Panc1 (cell line): ENCODE measurements around the gene RSAD1. TPM values are rescaled to one million over a fixed set of nuclear protein-coding genes. Genes with fewer than 3 reads are reported as not detected.

ENCODE experiments used
- ATAC-seq: fragments of 200-7000 bp; cut with Tn5 transposase; 2 replicates; pipeline ENCODE4 v1.9.1; 2020; ENCODE audit warnings: mild to moderate bottlenecking, moderate library complexity
- BruUV-seq: library from RNA; stranded (reverse); fragments of 400-500 nt; replicated peaks from 2 replicates; lab custom pipeline; 2021; lab: Mats Ljungman, UMichigan
- CTCF ChIA-PET: fragments of 300-600 bp; sonication (Branson Sonifier 250); formaldehyde crosslinking; loops from one replicate; lab custom pipeline; 2022; ENCODE audit warnings: antibody characterized with exemption; lab: Charles Lee
- POLR2A ChIA-PET: fragments of 300-600 bp; sonication (Branson Sonifier 250); formaldehyde crosslinking; loops from one replicate; lab custom pipeline; 2022; ENCODE audit warnings: antibody characterized with exemption; lab: Charles Lee
- DNase-seq: peaks from one replicate; pipeline ENCODE4 v3.0.0-alpha.2; 2010; ENCODE audit warnings: low read depth, low spot score
- H3K27ac ChIP-seq: 2 replicates; pipeline ENCODE4 v1.5.1; 2011; ENCODE audit warnings: mild to moderate bottlenecking, low read length, inconsistent platforms
- H3K27me3 ChIP-seq: fragments of 200-500 bp; sonication (Bioruptor generic); 2 replicates; pipeline ENCODE4 v1.6.0; 2014; ENCODE audit warnings: low read length, inconsistent platforms; ENCODE audit not compliant: control insufficient read depth, insufficient read depth
- H3K36me3 ChIP-seq: fragments of 200-500 bp; sonication (Bioruptor generic); 2 replicates; pipeline ENCODE4 v1.5.1; 2014; ENCODE audit warnings: inconsistent platforms, mild to moderate bottlenecking, low read length, moderate library complexity; ENCODE audit not compliant: control insufficient read depth, insufficient read depth
- H3K4me1 ChIP-seq: 2 replicates; pipeline ENCODE4 v1.5.1; 2011; ENCODE audit warnings: inconsistent platforms, mild to moderate bottlenecking, low read length, moderate library complexity; ENCODE audit not compliant: control insufficient read depth, insufficient read depth
- H3K4me3 ChIP-seq, 2 experiments: 2 replicates each; pipeline ENCODE4 v1.5.1; 2011 to 2012; ENCODE audit warnings: low read depth in 2 of 2, low read length in 2 of 2, mild to moderate bottlenecking in 2 of 2, inconsistent platforms in 1 of 2, moderate library complexity in 1 of 2
- H3K9me3 ChIP-seq: fragments of 200-500 bp; sonication (Bioruptor generic); 2 replicates; pipeline ENCODE4 v1.5.1; 2014; ENCODE audit warnings: low read depth, mild to moderate bottlenecking, inconsistent platforms, low read length, moderate library complexity; ENCODE audit not compliant: control insufficient read depth, insufficient read depth
- POLR2AphosphoS5 ChIP-seq: IDR thresholded peaks from 2 replicates; pipeline ENCODE4 v1.6.1; 2012; ENCODE audit warnings: mild to moderate bottlenecking, low read depth, low read length, moderate library complexity
- SIN3A ChIP-seq: IDR thresholded peaks from 2 replicates; pipeline ENCODE4 v1.6.1; 2012; ENCODE audit warnings: low read depth, mild to moderate bottlenecking, low read length, moderate library complexity, borderline replicate concordance; ENCODE audit not compliant: insufficient read depth
- TCF7L2 ChIP-seq: IDR thresholded peaks from 2 replicates; pipeline ENCODE4 v1.6.1; 2011; ENCODE audit warnings: mild to moderate bottlenecking, low read depth, low read length, inconsistent platforms
- in situ Hi-C: cut with HindIII; loops from 2 replicates; pipeline ENCODE4 v1.10.0; 2016; ENCODE audit warnings: low sequenced_read_pairs, low pct_unique_long_range_greater_than_20kb
- intact Hi-C: fragments of 100-400 bp; cut with micrococcal nuclease; formaldehyde crosslinking; loops from one replicate; pipeline ENCODE4 v1.10.0; 2022; ENCODE audit not compliant: unreplicated experiment
- total RNA-seq: library from RNA; stranded (reverse); gene quantifications from one replicate; pipeline ENCODE4 v1.2.1, GENCODE V29; 2021; ENCODE audit not compliant: unreplicated experiment
- TF ChIP-seq, protein P1 (sequence below): fragments of 450-650 bp; IDR thresholded peaks from 2 replicates; pipeline ENCODE4 v1.5.1; 2017; ENCODE audit warnings: mild to moderate bottlenecking
- TF ChIP-seq, protein P2 (sequence below), 2 experiments: IDR thresholded peaks; 2 replicates each; pipeline ENCODE4 v1.6.1; 2011 to 2012; ENCODE audit warnings: low read depth in 2 of 2, control low read depth in 1 of 2, low read length in 1 of 2, mild to moderate bottlenecking in 1 of 2, moderate library complexity in 1 of 2; ENCODE audit not compliant: insufficient read depth in 1 of 2

Gene RSAD1
- total RNA-seq, 1 experiment from 2014 or later = 40.2 TPM

DNA sequence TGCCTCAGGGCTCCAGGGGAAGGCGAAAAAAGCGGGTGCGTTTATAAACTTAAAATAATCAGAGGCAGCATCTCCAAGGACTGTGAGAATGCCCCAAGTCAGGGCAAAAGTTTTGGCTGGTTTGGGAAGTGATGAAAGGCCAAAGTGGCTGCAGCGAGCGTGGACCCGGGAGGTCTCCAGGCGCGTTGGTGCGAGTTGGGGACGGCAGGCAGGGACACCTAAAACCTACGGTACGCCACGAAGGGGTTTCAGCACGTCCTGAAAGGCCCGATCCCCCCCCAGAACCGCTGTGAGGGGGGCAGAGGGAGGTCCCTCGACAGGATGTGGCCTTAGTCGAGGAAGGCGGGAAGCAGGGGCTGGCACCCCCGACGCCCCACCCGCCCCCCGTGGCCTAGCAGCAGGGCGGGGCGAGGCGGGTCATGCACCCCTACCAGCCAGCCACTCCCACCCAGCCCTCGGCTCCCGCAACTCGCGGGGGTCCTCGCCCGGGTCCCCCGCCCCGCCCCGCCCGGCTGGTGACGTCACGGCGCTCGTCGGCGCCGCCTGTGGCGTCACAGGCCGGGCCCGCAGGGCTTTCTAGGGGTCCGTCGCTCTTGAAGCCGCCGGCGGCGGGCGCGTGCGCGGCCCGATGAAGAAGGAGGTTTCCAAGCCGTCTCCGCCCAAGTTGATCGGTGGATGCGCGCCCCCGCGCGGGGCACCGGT is 29.4 kb downstream of the RSAD1 start, which contains the start of gene MYCBPAP:
MYCBPAP (plus strand) TSS at position 569 of the 702 bp plus-strand sequence. CDS start 236 bp downstream, outside the sequence.
- BruUV-seq = no TSS peak
- Histone ChIP-seq H3K4me3 (peak within 1 kb of the TSS; percentile 65 to 83), H3K36me3 (no peaks in the 10 kb centered on the region), H3K27me3 (no peaks in the 10 kb centered on the region), H3K4me1 (peaks cover 11% of the 10 kb centered on the region), H3K27ac (peak within 1 kb of the TSS; percentile 88), H3K9me3 (no peaks in the 10 kb centered on the region)
- DNase-seq (no peak), ATAC-seq (peak; percentile 88)
- ChIA-PET POLR2A (no interaction called here), CTCF (no interaction called here)
- TF ChIP-seq, protein P1, sequence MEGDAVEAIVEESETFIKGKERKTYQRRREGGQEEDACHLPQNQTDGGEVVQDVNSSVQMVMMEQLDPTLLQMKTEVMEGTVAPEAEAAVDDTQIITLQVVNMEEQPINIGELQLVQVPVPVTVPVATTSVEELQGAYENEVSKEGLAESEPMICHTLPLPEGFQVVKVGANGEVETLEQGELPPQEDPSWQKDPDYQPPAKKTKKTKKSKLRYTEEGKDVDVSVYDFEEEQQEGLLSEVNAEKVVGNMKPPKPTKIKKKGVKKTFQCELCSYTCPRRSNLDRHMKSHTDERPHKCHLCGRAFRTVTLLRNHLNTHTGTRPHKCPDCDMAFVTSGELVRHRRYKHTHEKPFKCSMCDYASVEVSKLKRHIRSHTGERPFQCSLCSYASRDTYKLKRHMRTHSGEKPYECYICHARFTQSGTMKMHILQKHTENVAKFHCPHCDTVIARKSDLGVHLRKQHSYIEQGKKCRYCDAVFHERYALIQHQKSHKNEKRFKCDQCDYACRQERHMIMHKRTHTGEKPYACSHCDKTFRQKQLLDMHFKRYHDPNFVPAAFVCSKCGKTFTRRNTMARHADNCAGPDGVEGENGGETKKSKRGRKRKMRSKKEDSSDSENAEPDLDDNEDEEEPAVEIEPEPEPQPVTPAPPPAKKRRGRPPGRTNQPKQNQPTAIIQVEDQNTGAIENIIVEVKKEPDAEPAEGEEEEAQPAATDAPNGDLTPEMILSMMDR = no peak
- TF ChIP-seq, protein P2, sequence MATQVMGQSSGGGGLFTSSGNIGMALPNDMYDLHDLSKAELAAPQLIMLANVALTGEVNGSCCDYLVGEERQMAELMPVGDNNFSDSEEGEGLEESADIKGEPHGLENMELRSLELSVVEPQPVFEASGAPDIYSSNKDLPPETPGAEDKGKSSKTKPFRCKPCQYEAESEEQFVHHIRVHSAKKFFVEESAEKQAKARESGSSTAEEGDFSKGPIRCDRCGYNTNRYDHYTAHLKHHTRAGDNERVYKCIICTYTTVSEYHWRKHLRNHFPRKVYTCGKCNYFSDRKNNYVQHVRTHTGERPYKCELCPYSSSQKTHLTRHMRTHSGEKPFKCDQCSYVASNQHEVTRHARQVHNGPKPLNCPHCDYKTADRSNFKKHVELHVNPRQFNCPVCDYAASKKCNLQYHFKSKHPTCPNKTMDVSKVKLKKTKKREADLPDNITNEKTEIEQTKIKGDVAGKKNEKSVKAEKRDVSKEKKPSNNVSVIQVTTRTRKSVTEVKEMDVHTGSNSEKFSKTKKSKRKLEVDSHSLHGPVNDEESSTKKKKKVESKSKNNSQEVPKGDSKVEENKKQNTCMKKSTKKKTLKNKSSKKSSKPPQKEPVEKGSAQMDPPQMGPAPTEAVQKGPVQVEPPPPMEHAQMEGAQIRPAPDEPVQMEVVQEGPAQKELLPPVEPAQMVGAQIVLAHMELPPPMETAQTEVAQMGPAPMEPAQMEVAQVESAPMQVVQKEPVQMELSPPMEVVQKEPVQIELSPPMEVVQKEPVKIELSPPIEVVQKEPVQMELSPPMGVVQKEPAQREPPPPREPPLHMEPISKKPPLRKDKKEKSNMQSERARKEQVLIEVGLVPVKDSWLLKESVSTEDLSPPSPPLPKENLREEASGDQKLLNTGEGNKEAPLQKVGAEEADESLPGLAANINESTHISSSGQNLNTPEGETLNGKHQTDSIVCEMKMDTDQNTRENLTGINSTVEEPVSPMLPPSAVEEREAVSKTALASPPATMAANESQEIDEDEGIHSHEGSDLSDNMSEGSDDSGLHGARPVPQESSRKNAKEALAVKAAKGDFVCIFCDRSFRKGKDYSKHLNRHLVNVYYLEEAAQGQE (IDR thresholded peaks at IDR 0.05; ENCODE audit: insufficient read depth in 1 of 2, low read depth in 2 of 2, low read length in 1 of 2) = no peak
- TF ChIP-seq TCF7L2 = peak; percentile 74
- no peak for TF ChIP-seq SIN3A
- TF ChIP-seq POLR2AphosphoS5 = no peak
- in situ Hi-C loops = no loop called here
- intact Hi-C loops = no loop called here

DNA sequence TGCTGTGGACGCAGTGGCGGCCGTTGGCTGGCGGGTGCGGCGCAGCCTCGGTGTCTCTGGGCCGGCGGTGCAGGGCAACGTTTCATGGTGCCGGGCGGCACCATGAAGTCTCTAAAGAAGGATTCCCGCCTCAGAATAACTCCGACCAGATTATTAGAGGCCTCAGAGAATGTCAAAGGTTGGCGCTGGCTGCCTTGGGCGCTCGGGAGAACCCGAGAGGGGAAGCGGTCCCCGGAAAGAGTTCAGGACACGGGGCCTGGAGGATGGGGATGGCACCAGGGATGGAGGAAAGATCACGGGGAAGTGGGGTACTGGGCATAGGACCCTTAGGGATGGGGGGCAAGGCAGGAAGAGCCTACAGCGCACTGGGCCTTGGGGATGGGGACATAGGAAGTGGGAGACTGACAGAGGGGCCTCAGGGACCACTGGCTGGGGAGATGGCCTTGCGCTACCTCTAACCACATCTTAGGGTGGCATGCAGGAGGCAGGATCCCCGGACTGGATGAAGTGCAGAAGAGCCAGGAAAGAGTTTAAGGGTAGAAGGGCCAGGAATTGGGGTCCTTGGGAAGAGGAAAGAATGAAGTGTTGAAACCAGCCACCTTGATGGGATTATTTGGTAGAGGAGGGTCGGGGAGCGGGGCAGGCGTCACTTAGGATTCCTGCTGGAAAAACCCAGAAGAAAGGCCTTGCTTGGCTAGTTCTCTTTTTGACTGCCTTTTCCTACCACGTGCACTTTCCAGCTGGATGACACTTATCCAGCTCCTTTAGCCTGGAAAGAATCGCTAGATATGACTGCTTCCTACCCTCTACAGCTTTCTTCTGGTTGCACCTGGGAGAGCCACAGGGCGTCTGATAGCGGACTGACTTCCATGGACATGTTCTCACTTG is 30.2 kb downstream of the RSAD1 start:
- Histone ChIP-seq H3K27me3 (no peaks in the 10 kb centered on the region), H3K27ac (peak overlapping the region; percentile 88), H3K36me3 (no peaks in the 10 kb centered on the region), H3K4me1 (peaks cover 11% of the 10 kb centered on the region), H3K4me3 (peak overlapping the region; percentile 65 to 83), H3K9me3 (no peaks in the 10 kb centered on the region)
- intact Hi-C loops = no loop called here
- TSS peak; percentile 87 for BruUV-seq
- CTCF ChIA-PET = interaction anchor here (0.7 to 0.8 kb wide), 3 partner anchors 11 to 96 kb away, joined by 3 to 7 read pairs (median 4); no protein-coding TSS in a partner anchor
- ATAC-seq = peak; percentile 33
- no peak for DNase-seq
- POLR2A ChIA-PET = no interaction called here
- in situ Hi-C loops = no loop called here
- TF ChIP-seq, protein P2 (IDR thresholded peaks at IDR 0.05; ENCODE audit: insufficient read depth in 1 of 2, low read depth in 2 of 2, low read length in 1 of 2) = no peak
- 0 out of 2 replicates have a peak, but pooled peaks have one; percentile 44 for TF ChIP-seq SIN3A
